CD4-positive, alpha-beta memory T cell (primary cell): ENCODE results near the gene AGFG2. TPM values are rescaled to one million over a fixed set of nuclear protein-coding genes. Genes with fewer than 3 reads are reported as not detected.

Experiments
- CTCF ChIA-PET: fragments of 350-600 bp; sonication (Branson Sonifier 250); formaldehyde crosslinking; loops from one replicate; lab custom pipeline; 2021; ENCODE audit warnings: inconsistent platforms; ENCODE audit not compliant: partially characterized antibody; lab: Charles Lee
- POLR2A ChIA-PET: fragments of 350-600 bp; sonication (Branson Sonifier 250); formaldehyde crosslinking; loops from one replicate; lab custom pipeline; 2021; ENCODE audit not compliant: partially characterized antibody; lab: Charles Lee
- DNase-seq, 5 donors: peaks; one replicate each; pipeline versions ENCODE4 v3.0.0 to v3.0.0-alpha.2; 2020 to 2022; ENCODE audit warnings: mixed read lengths in 1 of 5
- H3K27ac ChIP-seq: one replicate; pipeline ENCODE4 v1.7.0; 2013; ENCODE audit warnings: low read depth, low read length
- H3K27me3 ChIP-seq: 2 replicates; pipeline ENCODE4 v1.7.0; 2013; ENCODE audit warnings: mild to moderate bottlenecking, low read length, moderate library complexity; ENCODE audit not compliant: insufficient read depth
- H3K36me3 ChIP-seq: 2 replicates; pipeline ENCODE4 v1.7.0; 2013; ENCODE audit warnings: mild to moderate bottlenecking, low read length, moderate library complexity; ENCODE audit not compliant: insufficient read depth
- H3K4me1 ChIP-seq: 2 replicates; pipeline ENCODE4 v1.7.0; 2013; ENCODE audit warnings: mild to moderate bottlenecking, low read length, moderate library complexity; ENCODE audit not compliant: insufficient read depth
- H3K4me3 ChIP-seq, 2 donors: one replicate each; pipeline ENCODE4 v1.7.0; 2013; ENCODE audit warnings: low read length in 2 of 2, mild to moderate bottlenecking in 1 of 2
- H3K9me3 ChIP-seq, 2 donors: one replicate each; pipeline ENCODE4 v1.7.0; 2013; ENCODE audit warnings: low read length in 2 of 2, control low read depth in 1 of 2; ENCODE audit not compliant: control insufficient read depth in 1 of 2
- H3K27ac Mint-ChIP-seq, 7 donors: one replicate each; pipeline ENCODE4 v1.8.0; 2020 to 2021; ENCODE audit warnings: mixed read lengths in 7 of 7, mild to moderate bottlenecking in 6 of 7, inconsistent platforms in 3 of 7, moderate library complexity in 3 of 7
- H3K27me3 Mint-ChIP-seq, 2 donors: one replicate each; pipeline ENCODE4 v1.8.0; 2020 to 2021; ENCODE audit warnings: mixed read lengths in 2 of 2
- H3K36me3 Mint-ChIP-seq, 2 donors: one replicate each; pipeline ENCODE4 v1.8.0; 2020 to 2021; ENCODE audit warnings: mixed read lengths in 2 of 2, inconsistent platforms in 1 of 2, mild to moderate bottlenecking in 1 of 2
- H3K4me1 Mint-ChIP-seq, 4 donors: one replicate each; pipeline ENCODE4 v1.8.0; 2020 to 2021; ENCODE audit warnings: mixed read lengths in 4 of 4, mild to moderate bottlenecking in 1 of 4
- H3K4me3 Mint-ChIP-seq, 8 donors: one replicate each; pipeline ENCODE4 v1.8.0; 2020 to 2021; ENCODE audit warnings: mixed read lengths in 8 of 8, mild to moderate bottlenecking in 7 of 8, moderate library complexity in 6 of 8, inconsistent platforms in 3 of 8
- H3K9me3 Mint-ChIP-seq, 8 donors: one replicate each; pipeline ENCODE4 v1.8.0; 2020 to 2021; ENCODE audit warnings: mixed read lengths in 8 of 8, mild to moderate bottlenecking in 5 of 8, inconsistent platforms in 3 of 8, moderate library complexity in 1 of 8
- intact Hi-C: fragments of 100-400 bp; cut with micrococcal nuclease; formaldehyde crosslinking; loops from one replicate; pipeline ENCODE4 v1.15.1; 2023
- polyA plus RNA-seq, 2 donors: library from polyadenylated mRNA; unstranded; fragments of 300-500 nt; fragmentation: Illumina TruSeq; gene quantifications; one replicate each; pipeline ENCODE4 v1.2.3, GENCODE V29; 2021
- total RNA-seq, 2 experiments: library from RNA; stranded (reverse); gene quantifications; one replicate each; pipeline ENCODE4 v1.2.3, GENCODE V29; 2021

AGFG2 gene
- total and polyA plus RNA-seq, 4 experiments from 2014 or later: 19.7 to 58.3 (median 46.1) TPM

DNA sequence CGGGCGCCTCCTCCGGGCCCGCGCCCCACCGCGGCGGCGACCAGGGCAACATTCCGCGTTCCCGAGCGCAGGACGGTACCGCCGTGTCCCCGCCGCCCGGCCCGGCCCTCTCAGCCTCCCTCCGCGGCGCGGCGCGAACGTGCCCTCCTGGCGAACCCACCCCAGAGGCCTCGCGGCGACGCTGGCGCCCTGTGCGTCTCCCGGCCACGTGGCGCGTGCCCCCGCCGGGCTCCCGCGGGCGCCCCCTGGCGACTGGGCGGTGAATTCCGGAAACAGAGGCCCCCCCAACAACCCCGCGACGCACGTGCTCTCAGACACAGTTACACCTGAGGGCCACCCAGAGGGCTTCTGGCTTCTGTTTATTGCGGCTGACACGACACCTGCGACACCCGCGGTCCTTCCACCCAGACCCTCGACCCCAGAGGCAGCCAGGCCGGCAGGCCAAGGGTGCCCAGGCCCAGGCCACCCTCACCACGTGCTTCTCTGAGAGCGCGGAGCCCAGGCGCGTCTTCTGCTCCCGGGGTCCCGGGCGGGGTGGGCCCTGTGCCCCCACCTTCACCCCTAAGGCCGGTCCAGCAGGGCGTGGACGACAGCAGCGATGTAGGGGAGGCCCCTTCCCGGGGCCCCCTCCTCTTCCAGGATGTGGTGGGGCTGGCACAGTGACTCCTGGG lies 34.8 kb downstream of the AGFG2 start, which contains the start of gene SAP25:
Gene SAP25, minus strand, starts transcription at position 210 of the 671 bp plus-strand sequence. Its CDS starts 158 bp downstream, at position 52.
- Mint-ChIP-seq H3K27ac (peak within 1 kb of the TSS in 1 of 7 donors; percentile 57), H3K4me1 (peaks cover 11 to 40% (median 14%) of the 10 kb centered on the region in 4 donors), H3K36me3 (peaks cover 6 to 32% of the 10 kb centered on the region in 2 donors), H3K4me3 (no peak within 1 kb of the TSS), H3K9me3 (peaks cover 0 to 2% (median 0%) of the 10 kb centered on the region in 8 donors), H3K27me3 (no peaks in the 10 kb centered on the region)
- Histone ChIP-seq H3K36me3 (peaks cover 43% of the 10 kb centered on the region), H3K4me1 (peaks cover 26% of the 10 kb centered on the region), H3K27ac (no peak within 1 kb of the TSS), H3K9me3 (no peaks in the 10 kb centered on the region), H3K27me3 (no peaks in the 10 kb centered on the region), H3K4me3 (no peak within 1 kb of the TSS)
- ChIA-PET POLR2A (interaction anchor here (12.1 kb wide), 1 partner anchor 12 kb away, joined by 307 read pairs; the partner anchor contains the start of genes FBXO24 and LRCH4), CTCF (interaction anchor here (0.9 kb wide), 1 partner anchor 10 kb away, joined by 3 read pairs; no protein-coding TSS in a partner anchor)
- intact Hi-C loops: no loop called here
- DNase-seq: no peak

DNA sequence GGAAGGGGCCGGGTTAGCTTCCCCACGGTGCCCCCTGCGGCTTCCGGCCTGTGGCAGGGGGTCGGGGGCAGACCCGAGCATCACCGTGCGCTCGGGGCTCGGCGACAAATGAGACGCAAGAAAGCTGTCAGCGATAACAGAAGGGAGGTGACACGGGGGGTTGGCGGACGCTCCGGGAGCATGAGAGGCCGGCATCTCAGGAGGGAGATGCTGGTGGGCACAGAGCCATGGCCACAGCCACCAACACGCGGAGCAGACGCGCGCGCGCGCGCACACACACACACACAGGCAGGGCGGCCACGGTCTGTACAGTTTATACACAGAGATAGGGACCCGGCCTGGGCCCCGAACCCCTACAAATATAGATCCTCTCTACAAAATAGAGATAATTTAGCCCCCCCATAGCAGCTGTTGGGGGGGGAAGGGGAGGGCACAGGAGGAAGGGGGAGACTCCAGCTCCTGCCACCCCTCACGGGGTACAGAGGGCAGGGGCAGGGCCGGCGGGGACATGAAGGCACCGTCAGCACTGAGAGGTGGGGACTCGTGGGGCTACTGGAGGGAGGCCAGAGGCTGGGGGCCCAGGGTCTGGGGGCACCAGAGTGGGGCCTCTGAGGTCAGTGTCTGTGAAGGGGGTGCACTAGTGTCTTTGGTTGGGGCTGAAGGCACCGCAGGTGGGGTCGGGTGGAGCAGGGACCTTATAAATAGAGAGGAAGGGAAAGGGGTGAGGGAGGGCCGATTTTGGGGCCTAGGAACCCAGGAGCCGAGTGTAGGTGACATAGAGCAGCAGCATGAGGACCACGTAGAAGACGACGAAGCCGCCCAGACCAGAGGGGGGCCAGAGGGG lies 35.6 kb downstream of the AGFG2 start:
- Mint-ChIP-seq H3K4me1 (peaks cover 6 to 36% (median 7%) of the 10 kb centered on the region in 4 donors), H3K4me3 (no peak overlapping the region), H3K36me3 (peaks cover 9 to 35% of the 10 kb centered on the region in 2 donors), H3K9me3 (peaks cover 0 to 2% (median 0%) of the 10 kb centered on the region in 8 donors), H3K27me3 (no peaks in the 10 kb centered on the region), H3K27ac (peak overlapping the region in 2 of 7 donors; percentile 3 to 17)
- POLR2A ChIA-PET: interaction anchor here (12.1 kb wide), 1 partner anchor 12 kb away, joined by 307 read pairs; the partner anchor contains the start of genes FBXO24 and LRCH4
- no peak overlapping the region for H3K27ac ChIP-seq
- no peaks in the 10 kb centered on the region for H3K9me3 ChIP-seq
- peaks cover 48% of the 10 kb centered on the region for H3K36me3 ChIP-seq
- no peak for DNase-seq
- intact Hi-C loops: no loop called here
- H3K27me3 ChIP-seq: no peaks in the 10 kb centered on the region
- peaks cover 19% of the 10 kb centered on the region for H3K4me1 ChIP-seq
- CTCF ChIA-PET: interaction anchor here (0.9 kb wide), 1 partner anchor 11 kb away, joined by 3 read pairs; no protein-coding TSS in a partner anchor
- no peak overlapping the region for H3K4me3 ChIP-seq

DNA sequence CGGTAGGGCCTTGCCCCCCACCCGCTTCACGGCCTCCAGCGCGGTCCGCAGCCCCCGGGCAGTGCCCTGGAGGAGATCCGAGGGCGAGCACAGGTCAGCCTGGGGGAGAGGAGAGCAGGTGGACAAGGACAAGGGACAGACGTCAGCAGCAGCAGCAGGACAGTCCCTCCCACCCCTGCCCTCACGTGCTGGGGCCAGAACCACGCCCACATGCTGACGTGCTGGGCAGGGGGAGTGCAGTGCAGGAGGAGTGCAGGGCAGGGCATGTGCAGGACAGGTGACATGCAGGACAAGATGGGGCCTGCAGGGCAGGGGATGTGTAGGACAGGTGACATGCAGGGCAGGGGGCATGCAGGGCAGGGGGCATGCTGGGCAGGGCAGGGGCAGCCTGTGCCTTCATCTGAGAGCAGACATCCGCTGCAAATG lies 36.2 kb downstream of the AGFG2 start:
- H3K36me3 ChIP-seq: peaks cover 54% of the 10 kb centered on the region
- intact Hi-C loops: no loop called here

DNA sequence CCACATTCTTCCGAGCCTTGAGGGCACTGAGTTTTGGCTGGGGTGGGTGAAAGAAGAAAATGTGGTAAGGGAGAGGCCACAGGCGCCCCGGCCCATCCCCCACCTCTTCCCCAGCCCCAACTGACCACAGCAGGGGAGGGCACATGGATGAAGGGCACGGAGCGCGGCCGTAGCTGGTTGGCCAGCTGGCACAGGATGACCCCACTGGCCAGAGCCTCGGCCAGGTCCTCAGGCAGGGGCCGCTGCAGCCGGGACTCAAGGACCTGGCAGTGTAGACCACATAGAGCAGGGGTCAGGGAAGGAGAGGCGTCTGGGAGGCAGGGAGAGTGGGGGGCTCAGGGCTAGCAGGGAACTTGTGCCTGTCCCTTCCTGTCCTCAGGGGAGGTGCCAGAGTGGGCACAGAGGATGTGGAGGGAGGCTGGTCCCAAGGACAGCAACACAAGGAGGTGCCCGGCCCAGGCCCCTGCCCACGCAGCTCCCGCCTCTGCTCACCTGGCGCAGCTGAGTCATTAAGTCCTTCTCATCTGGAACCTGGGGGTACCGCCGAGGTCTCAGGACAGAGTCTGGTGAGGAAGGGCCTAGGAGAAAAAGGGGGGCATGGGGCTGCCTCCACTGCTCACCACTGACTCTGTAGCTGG lies 36.9 kb downstream of the AGFG2 start:
- Mint-ChIP-seq H3K27me3 (no peaks in the 10 kb centered on the region), H3K4me1 (peaks cover 4 to 28% (median 6%) of the 10 kb centered on the region in 4 donors), H3K36me3 (peaks cover 9 to 37% of the 10 kb centered on the region in 2 donors), H3K9me3 (peaks cover 0 to 2% (median 0%) of the 10 kb centered on the region in 8 donors), H3K4me3 (no peak overlapping the region), H3K27ac (peak overlapping the region in 1 of 7 donors; percentile 13)
- H3K36me3 ChIP-seq: peaks cover 60% of the 10 kb centered on the region
- no peaks in the 10 kb centered on the region for H3K27me3 ChIP-seq
- intact Hi-C loops: no loop called here
- no peak for DNase-seq
- ChIA-PET POLR2A (interaction anchor here (0.7 to 2.9 kb wide), 4 partner anchors 10 to 116 kb away, joined by 3 to 20 read pairs (median 4); partner anchors contain the start of genes FBXO24, LRCH4 and MOSPD3), CTCF (interaction anchor here (2.4 kb wide), 1 partner anchor 12 kb away, joined by 13 read pairs; no protein-coding TSS in a partner anchor)
- H3K9me3 ChIP-seq: no peaks in the 10 kb centered on the region
- no peak overlapping the region for H3K4me3 ChIP-seq
- H3K4me1 ChIP-seq: peaks cover 10% of the 10 kb centered on the region
- H3K27ac ChIP-seq: no peak overlapping the region

More for the DNA sequence above, 36.2 kb downstream of the AGFG2 start:
- CTCF ChIA-PET: no interaction called here
- H3K4me1 ChIP-seq: peaks cover 12% of the 10 kb centered on the region
- H3K9me3 ChIP-seq: no peaks in the 10 kb centered on the region
- Mint-ChIP-seq H3K27me3 (no peaks in the 10 kb centered on the region), H3K36me3 (peaks cover 9 to 37% of the 10 kb centered on the region in 2 donors), H3K9me3 (peaks cover 0 to 2% (median 0%) of the 10 kb centered on the region in 8 donors), H3K27ac (no peak overlapping the region), H3K4me3 (no peak overlapping the region), H3K4me1 (peaks cover 5 to 34% (median 6%) of the 10 kb centered on the region in 4 donors)
- no peaks in the 10 kb centered on the region for H3K27me3 ChIP-seq
- H3K4me3 ChIP-seq: no peak overlapping the region
- POLR2A ChIA-PET: no interaction called here
- DNase-seq: no peak
- H3K27ac ChIP-seq: no peak overlapping the region

DNA sequence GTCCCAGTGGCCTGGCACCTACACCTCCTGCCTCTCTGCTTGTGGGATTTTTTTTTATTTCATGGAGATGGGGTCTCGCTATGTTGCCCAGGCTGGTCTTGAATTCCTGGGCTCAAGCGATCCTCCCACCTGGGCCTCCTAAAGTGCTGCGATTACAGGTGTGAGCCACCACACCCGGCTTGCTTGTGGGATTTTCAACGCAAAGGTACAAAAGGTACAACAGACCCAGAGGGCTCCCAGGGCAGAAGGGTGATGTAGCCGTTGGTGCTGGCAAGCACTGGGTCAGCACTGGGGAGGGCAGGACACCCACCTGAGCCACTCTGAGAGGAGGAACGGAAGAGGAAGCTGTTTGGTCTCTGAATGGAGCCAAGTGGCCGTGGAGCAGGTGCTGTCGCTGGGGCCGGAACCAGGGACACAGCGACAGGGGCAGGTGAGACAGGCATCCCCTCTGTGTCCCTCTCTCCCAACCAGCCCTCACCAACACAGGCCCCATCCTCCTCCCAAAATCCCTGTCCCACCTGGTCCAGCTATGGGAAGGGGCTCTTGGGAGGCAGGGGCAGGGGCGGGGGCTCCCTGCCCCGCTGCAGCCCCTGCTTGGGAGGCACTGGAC lies 37.5 kb downstream of the AGFG2 start:
- H3K9me3 Mint-ChIP-seq: peaks cover 0 to 2% (median 0%) of the 10 kb centered on the region in 8 donors
- Histone ChIP-seq H3K36me3 (peaks cover 67% of the 10 kb centered on the region), H3K27me3 (no peaks in the 10 kb centered on the region), H3K9me3 (no peaks in the 10 kb centered on the region), H3K4me3 (no peak overlapping the region), H3K4me1 (peaks cover 10% of the 10 kb centered on the region), H3K27ac (no peak overlapping the region)
- ChIA-PET POLR2A (interaction anchor here (0.7 to 2.9 kb wide), 4 partner anchors 10 to 116 kb away, joined by 3 to 20 read pairs (median 4); partner anchors contain the start of genes FBXO24, LRCH4 and MOSPD3), CTCF (interaction anchor here (2.4 kb wide), 1 partner anchor 12 kb away, joined by 13 read pairs; no protein-coding TSS in a partner anchor)
- H3K27me3 Mint-ChIP-seq: no peaks in the 10 kb centered on the region
- intact Hi-C loops: no loop called here
- H3K4me3 Mint-ChIP-seq: peak overlapping the region in 1 of 8 donors; percentile 51
- H3K36me3 Mint-ChIP-seq: peaks cover 9 to 37% of the 10 kb centered on the region in 2 donors
- DNase-seq: no peak
- peaks cover 4 to 21% (median 7%) of the 10 kb centered on the region in 4 donors for H3K4me1 Mint-ChIP-seq
- peak overlapping the region in 2 of 7 donors; percentile 13 to 42 for H3K27ac Mint-ChIP-seq

DNA sequence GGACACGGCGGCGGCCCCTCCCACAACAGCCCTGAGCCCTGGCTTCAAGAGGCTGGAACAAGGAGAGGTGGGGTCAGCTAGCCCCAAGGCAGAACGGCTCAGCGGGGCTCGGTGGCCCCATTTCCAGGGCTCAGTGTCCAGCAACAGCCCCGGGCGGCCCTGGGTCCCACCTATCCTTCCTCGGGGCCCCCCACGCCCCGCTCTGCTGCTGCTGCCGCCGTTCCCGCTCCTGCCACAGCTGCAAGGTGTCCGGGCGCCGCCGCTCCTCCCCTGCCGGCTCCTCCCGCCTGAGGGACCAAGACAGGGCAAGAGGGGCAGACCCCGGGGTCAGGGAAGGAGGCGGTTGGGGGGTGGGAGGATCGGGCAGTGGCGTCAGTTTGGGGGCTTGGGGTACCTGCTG lies 38.1 kb downstream of the AGFG2 start:
- H3K4me3 Mint-ChIP-seq: no peak overlapping the region
- ChIA-PET CTCF (interaction anchor here (0.6 to 2.4 kb wide), 4 partner anchors 12 to 116 kb away, joined by 3 to 13 read pairs (median 4); no protein-coding TSS in a partner anchor), POLR2A (interaction anchor here (1.2 to 2.9 kb wide), 5 partner anchors 8 to 29 kb away, joined by 3 to 20 read pairs (median 5); partner anchors contain the start of genes FBXO24 and LRCH4)
- intact Hi-C loops: no loop called here
- Histone ChIP-seq H3K4me3 (no peak overlapping the region), H3K27ac (no peak overlapping the region), H3K36me3 (peaks cover 73% of the 10 kb centered on the region), H3K4me1 (peaks cover 16% of the 10 kb centered on the region), H3K27me3 (no peaks in the 10 kb centered on the region), H3K9me3 (no peaks in the 10 kb centered on the region)
- no peaks in the 10 kb centered on the region for H3K27me3 Mint-ChIP-seq
- H3K4me1 Mint-ChIP-seq: peaks cover under 1 to 15% (median 1%) of the 10 kb centered on the region in 4 donors
- DNase-seq: no peak
- no peaks in the 10 kb centered on the region for H3K9me3 Mint-ChIP-seq
- no peak overlapping the region for H3K27ac Mint-ChIP-seq
- peaks cover 9 to 32% of the 10 kb centered on the region in 2 donors for H3K36me3 Mint-ChIP-seq
